HUES6 (cell line): ENCODE data around the gene FAM120A.

Experiments used
- H3K27ac ChIP-seq: 2 replicates; pipeline ENCODE4 v1.7.0; 2013; ENCODE audit warnings: low read depth, mild to moderate bottlenecking, low read length, inconsistent platforms
- H3K27me3 ChIP-seq: 2 replicates; pipeline ENCODE4 v1.6.1; 2013; ENCODE audit warnings: low read length; ENCODE audit not compliant: control insufficient read depth, insufficient read depth
- H3K36me3 ChIP-seq: 2 replicates; pipeline ENCODE4 v1.6.1; 2013; ENCODE audit warnings: low read length; ENCODE audit not compliant: control insufficient read depth, insufficient read depth
- H3K4me1 ChIP-seq: 2 replicates; pipeline ENCODE4 v1.6.1; 2013; ENCODE audit warnings: low read length; ENCODE audit not compliant: control insufficient read depth, insufficient read depth
- H3K4me3 ChIP-seq: 2 replicates; pipeline ENCODE4 v1.5.1; 2013; ENCODE audit warnings: low read depth, low read length
- H3K9ac ChIP-seq: one replicate; pipeline ENCODE4 v1.6.1; 2013; ENCODE audit warnings: mild to moderate bottlenecking, low read length
- H3K9me3 ChIP-seq: 2 replicates; pipeline ENCODE4 v1.6.1; 2013; ENCODE audit warnings: low read depth, low read length; ENCODE audit not compliant: control insufficient read depth, insufficient read depth

The FAM120A gene

GRCh38 chr9:93452710-93453046, 1.2 kb downstream of the FAM120A start:
- Histone ChIP-seq H3K9me3 (no peaks in the 10 kb centered on the region), H3K36me3 (peaks cover 12% of the 10 kb centered on the region), H3K27ac (peak overlapping the region; percentile 88; the same call in 1 of the 2 replicates), H3K27me3 (no peaks in the 10 kb centered on the region), H3K9ac (peak overlapping the region; percentile 95), H3K4me1 (peaks cover 6% of the 10 kb centered on the region; the same call in 1 of the 2 replicates), H3K4me3 (peak overlapping the region; percentile 99)

- Histone ChIP-seq H3K27ac (peak within 1 kb of the TSS; percentile 88; the same call in 1 of the 2 replicates), H3K36me3 (peaks cover 6% of the 10 kb centered on the region), H3K9me3 (no peaks in the 10 kb centered on the region), H3K4me1 (peaks cover 10% of the 10 kb centered on the region; the same call in 1 of the 2 replicates), H3K4me3 (peak within 1 kb of the TSS; percentile 99), H3K27me3 (no peaks in the 10 kb centered on the region), H3K9ac (peak within 1 kb of the TSS; percentile 95)
Measured at GRCh38 chr9:93453047-93453914, 1.8 kb downstream of the FAM120A start, which contains the start of gene FAM120AOS. FAM120AOS (minus strand) TSS chr9:93453581; CDS start chr9:93452709, 872 bp downstream.

GRCh38 chr9:93456022-93456421, 4.5 kb downstream of the FAM120A start:
- no peak overlapping the region for H3K9ac ChIP-seq
- no peaks in the 10 kb centered on the region for H3K27me3 ChIP-seq
- H3K4me3 ChIP-seq = no peak overlapping the region
- no peak overlapping the region for H3K27ac ChIP-seq
- peaks cover 26% of the 10 kb centered on the region for H3K4me1 ChIP-seq
- H3K9me3 ChIP-seq = no peaks in the 10 kb centered on the region
- no peaks in the 10 kb centered on the region for H3K36me3 ChIP-seq

- Histone ChIP-seq H3K27ac (no peak overlapping the region), H3K9ac (no peak overlapping the region), H3K9me3 (no peaks in the 10 kb centered on the region), H3K4me3 (no peak overlapping the region), H3K27me3 (no peaks in the 10 kb centered on the region), H3K36me3 (no peaks in the 10 kb centered on the region), H3K4me1 (peaks cover 28% of the 10 kb centered on the region)
Measured at GRCh38 chr9:93456504-93456903, 5.0 kb downstream of the FAM120A start.

- H3K9ac ChIP-seq = no peak overlapping the region
- H3K27ac ChIP-seq = no peak overlapping the region
- peaks cover 28% of the 10 kb centered on the region for H3K4me1 ChIP-seq
- no peaks in the 10 kb centered on the region for H3K36me3 ChIP-seq
- no peaks in the 10 kb centered on the region for H3K9me3 ChIP-seq
- no peak overlapping the region for H3K4me3 ChIP-seq
- H3K27me3 ChIP-seq = no peaks in the 10 kb centered on the region
Measured at GRCh38 chr9:93457006-93457405, 5.5 kb downstream of the FAM120A start.

- Histone ChIP-seq H3K4me3 (no peak overlapping the region), H3K4me1 (peaks cover 33% of the 10 kb centered on the region), H3K9ac (no peak overlapping the region), H3K36me3 (no peaks in the 10 kb centered on the region), H3K9me3 (no peaks in the 10 kb centered on the region), H3K27me3 (no peaks in the 10 kb centered on the region), H3K27ac (no peak overlapping the region)
Measured at GRCh38 chr9:93458712-93459111, 7.2 kb downstream of the FAM120A start.

- Histone ChIP-seq H3K9ac (no peak overlapping the region), H3K27me3 (no peaks in the 10 kb centered on the region), H3K9me3 (no peaks in the 10 kb centered on the region), H3K4me1 (peaks cover 34% of the 10 kb centered on the region), H3K27ac (no peak overlapping the region), H3K4me3 (no peak overlapping the region), H3K36me3 (no peaks in the 10 kb centered on the region)
Measured at GRCh38 chr9:93459432-93459847, 8.0 kb downstream of the FAM120A start.

GRCh38 chr9:93460689-93461413, 9.4 kb downstream of the FAM120A start:
- no peak overlapping the region for H3K27ac ChIP-seq
- no peaks in the 10 kb centered on the region for H3K36me3 ChIP-seq
- no peaks in the 10 kb centered on the region for H3K27me3 ChIP-seq
- no peak overlapping the region for H3K4me3 ChIP-seq
- no peaks in the 10 kb centered on the region for H3K9me3 ChIP-seq
- H3K4me1 ChIP-seq = peaks cover 48% of the 10 kb centered on the region
- no peak overlapping the region for H3K9ac ChIP-seq

- no peaks in the 10 kb centered on the region for H3K36me3 ChIP-seq
- no peaks in the 10 kb centered on the region for H3K9me3 ChIP-seq
- H3K4me1 ChIP-seq = peaks cover 53% of the 10 kb centered on the region
- H3K27ac ChIP-seq = no peak overlapping the region
- no peaks in the 10 kb centered on the region for H3K27me3 ChIP-seq
- H3K9ac ChIP-seq = no peak overlapping the region
- no peak overlapping the region for H3K4me3 ChIP-seq
Measured at GRCh38 chr9:93461414-93461743, 9.9 kb downstream of the FAM120A start.

- H3K4me3 ChIP-seq = no peak overlapping the region
- H3K9me3 ChIP-seq = no peaks in the 10 kb centered on the region
- peaks cover 57% of the 10 kb centered on the region for H3K4me1 ChIP-seq
- H3K27ac ChIP-seq = no peak overlapping the region
- no peaks in the 10 kb centered on the region for H3K36me3 ChIP-seq
- H3K27me3 ChIP-seq = no peaks in the 10 kb centered on the region
- no peak overlapping the region for H3K9ac ChIP-seq
Measured at GRCh38 chr9:93461821-93462220, 10.3 kb downstream of the FAM120A start.

- peaks cover 67% of the 10 kb centered on the region for H3K4me1 ChIP-seq
- no peak overlapping the region for H3K27ac ChIP-seq
Measured at GRCh38 chr9:93463638-93464248, 12.3 kb downstream of the FAM120A start.

More at GRCh38 chr9:93463638-93464248, 12.3 kb downstream of the FAM120A start:
- H3K9me3 ChIP-seq = no peaks in the 10 kb centered on the region
- no peak overlapping the region for H3K9ac ChIP-seq
- no peak overlapping the region for H3K4me3 ChIP-seq
- H3K27me3 ChIP-seq = no peaks in the 10 kb centered on the region
- no peaks in the 10 kb centered on the region for H3K36me3 ChIP-seq
